BJ (cell line): ENCODE results near the gene BHLHE23. TPM values are rescaled to one million over a fixed set of nuclear protein-coding genes. Genes with fewer than 3 reads are reported as not detected.

Experiments
- CTCF ChIA-PET: fragments of 350-600 bp; formaldehyde crosslinking; extraction: SDS; loops from one replicate; lab custom pipeline; 2021; ENCODE audit warnings: antibody characterized with exemption, inconsistent platforms; lab: Yijun Ruan, JAX
- POLR2A ChIA-PET: fragments of 300-600 bp; sonication (Branson Sonifier 250); formaldehyde crosslinking; extraction: SDS; loops from one replicate; lab custom pipeline; 2021; ENCODE audit warnings: antibody characterized with exemption; lab: Charles Lee
- DNase-seq: peaks from one replicate; pipeline ENCODE4 v3.0.0-alpha.2; 2011; ENCODE audit warnings: low read depth
- H3K27me3 ChIP-seq: 2 replicates; pipeline ENCODE4 v1.6.0; 2011; ENCODE audit warnings: low read length; ENCODE audit not compliant: control insufficient read depth, insufficient read depth
- H3K36me3 ChIP-seq: 2 replicates; pipeline ENCODE4 v1.5.1; 2011; ENCODE audit warnings: low read length; ENCODE audit not compliant: control insufficient read depth, insufficient read depth
- H3K4me3 ChIP-seq: 2 replicates; pipeline ENCODE4 v1.5.1; 2011; ENCODE audit warnings: low read depth, mild to moderate bottlenecking, control low read depth, low read length
- polyA minus RNA-seq: library from RNA; depleted of rRNA, polyadenylated mRNA; stranded (reverse); fragments of >200 nt; gene quantifications from 2 replicates; pipeline ENCODE4 v1.2.3, GENCODE V29; 2011; rRNA and poly(A)+ RNA removed
- polyA plus RNA-seq: library from polyadenylated mRNA; depleted of rRNA; stranded (reverse); fragments of >200 nt; gene quantifications from 2 replicates; pipeline ENCODE4 v1.2.3, GENCODE V29; 2011; rRNA removed
- TF ChIP-seq, protein P1 (sequence below): IDR thresholded peaks from 2 replicates; pipeline ENCODE4 v1.5.1; 2011; ENCODE audit warnings: low read depth, mild to moderate bottlenecking, control low read depth, inconsistent platforms, low read length, moderate library complexity; ENCODE audit not compliant: insufficient read depth

Gene BHLHE23
- polyA plus RNA-seq (not detected in 2 replicates), polyA minus RNA-seq (not detected in 2 replicates)

GRCh38 chr20:63006540-63007359, at the start of gene BHLHE23:
TSS of gene BHLHE23 (minus strand) at chr20:63006964. CDS start at chr20:63006774, 190 bp downstream.
- no peak for DNase-seq
- Histone ChIP-seq H3K36me3 (no peaks in the 10 kb centered on the region), H3K27me3 (peaks cover 59% of the 10 kb centered on the region), H3K4me3 (no peak within 1 kb of the TSS)
- ChIA-PET CTCF (interaction anchor here (0.9 kb wide), 1 partner anchor 15 kb away, joined by 3 read pairs; no protein-coding TSS in a partner anchor), POLR2A (no interaction called here)
- TF ChIP-seq, protein P1, sequence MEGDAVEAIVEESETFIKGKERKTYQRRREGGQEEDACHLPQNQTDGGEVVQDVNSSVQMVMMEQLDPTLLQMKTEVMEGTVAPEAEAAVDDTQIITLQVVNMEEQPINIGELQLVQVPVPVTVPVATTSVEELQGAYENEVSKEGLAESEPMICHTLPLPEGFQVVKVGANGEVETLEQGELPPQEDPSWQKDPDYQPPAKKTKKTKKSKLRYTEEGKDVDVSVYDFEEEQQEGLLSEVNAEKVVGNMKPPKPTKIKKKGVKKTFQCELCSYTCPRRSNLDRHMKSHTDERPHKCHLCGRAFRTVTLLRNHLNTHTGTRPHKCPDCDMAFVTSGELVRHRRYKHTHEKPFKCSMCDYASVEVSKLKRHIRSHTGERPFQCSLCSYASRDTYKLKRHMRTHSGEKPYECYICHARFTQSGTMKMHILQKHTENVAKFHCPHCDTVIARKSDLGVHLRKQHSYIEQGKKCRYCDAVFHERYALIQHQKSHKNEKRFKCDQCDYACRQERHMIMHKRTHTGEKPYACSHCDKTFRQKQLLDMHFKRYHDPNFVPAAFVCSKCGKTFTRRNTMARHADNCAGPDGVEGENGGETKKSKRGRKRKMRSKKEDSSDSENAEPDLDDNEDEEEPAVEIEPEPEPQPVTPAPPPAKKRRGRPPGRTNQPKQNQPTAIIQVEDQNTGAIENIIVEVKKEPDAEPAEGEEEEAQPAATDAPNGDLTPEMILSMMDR = no peak

DNA sequence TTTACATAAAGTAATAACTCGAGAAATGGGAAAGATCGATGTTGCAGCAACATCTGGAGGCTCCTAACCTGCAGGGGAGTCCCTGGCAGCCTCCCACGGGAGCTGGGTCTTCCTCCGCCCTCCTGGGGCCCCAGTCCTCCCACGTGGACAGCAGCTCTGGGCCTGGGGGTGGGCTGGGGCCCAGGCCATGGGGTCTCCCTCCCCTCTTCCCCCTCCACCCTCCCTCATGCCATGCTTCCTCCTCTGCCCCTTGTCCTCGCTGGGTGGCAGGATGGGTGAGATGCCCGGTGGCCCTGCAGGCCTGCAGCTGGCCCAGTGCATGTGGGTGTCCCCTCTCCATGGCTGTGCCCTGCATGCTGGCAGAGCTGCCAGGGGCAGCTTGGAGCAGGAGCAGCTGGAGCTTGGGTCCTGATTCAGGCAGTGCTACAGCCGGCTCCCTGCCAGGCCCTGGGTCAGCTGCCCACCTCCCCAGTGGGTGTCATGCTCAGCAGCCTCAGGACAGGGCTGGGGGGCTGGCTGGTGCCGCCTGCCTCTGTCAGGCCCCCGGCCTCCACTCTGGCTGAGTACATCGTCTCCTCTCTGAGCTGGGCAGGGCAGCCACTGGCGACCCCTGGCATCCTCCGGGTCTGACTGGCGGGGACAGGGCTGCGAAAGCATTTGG, 48.9 kb upstream of the BHLHE23 start:
- no peak for DNase-seq
- CTCF ChIA-PET = interaction anchor here (0.8 to 2.7 kb wide), 17 partner anchors 8 to 321 kb away, joined by 3 to 10 read pairs (median 3); no protein-coding TSS in a partner anchor
- no peaks in the 10 kb centered on the region for H3K36me3 ChIP-seq
- TF ChIP-seq, protein P1 = no peak
- H3K27me3 ChIP-seq = peaks cover 11% of the 10 kb centered on the region
- H3K4me3 ChIP-seq = no peak overlapping the region
- POLR2A ChIA-PET = no interaction called here

- DNase-seq = no peak
- no peak overlapping the region for H3K4me3 ChIP-seq
- H3K27me3 ChIP-seq = peaks cover 11% of the 10 kb centered on the region
- no peaks in the 10 kb centered on the region for H3K36me3 ChIP-seq
- CTCF ChIA-PET = interaction anchor here (0.8 to 2.7 kb wide), 11 partner anchors 10 to 322 kb away, joined by 3 to 9 read pairs (median 4); no protein-coding TSS in a partner anchor
- TF ChIP-seq, protein P1 = no peak
- POLR2A ChIA-PET = no interaction called here
These were observed 48.0 kb upstream of the BHLHE23 start for GRCh38 chr20:63054681-63055240.

GRCh38 chr20:63054103-63054474, 47.3 kb upstream of the BHLHE23 start:
- POLR2A ChIA-PET = no interaction called here
- no peak for DNase-seq
- H3K27me3 ChIP-seq = peaks cover 11% of the 10 kb centered on the region
- TF ChIP-seq, protein P1 = no peak
- no peaks in the 10 kb centered on the region for H3K36me3 ChIP-seq
- CTCF ChIA-PET = interaction anchor here (1.1 to 1.9 kb wide), 3 partner anchors 11 to 169 kb away, joined by 4 to 7 read pairs (median 5); no protein-coding TSS in a partner anchor
- no peak overlapping the region for H3K4me3 ChIP-seq
